Naive thymus-derived CD4-positive, alpha-beta T cell (primary cell): ENCODE measurements around the gene PDE8A. TPM values are rescaled to one million over a fixed set of nuclear protein-coding genes. Genes with fewer than 3 reads are reported as not detected.

Source experiments
- ATAC-seq: fragments of 150-1000 bp; cut with Tn5 transposase; 2 replicates; pipeline ENCODE4 v1.10.0; 2021; ENCODE audit warnings: mild to moderate bottlenecking, moderate library complexity
- CTCF ChIA-PET: fragments of 350-600 bp; sonication (Branson Sonifier 250); formaldehyde crosslinking; loops from one replicate; lab custom pipeline; 2021; ENCODE audit warnings: antibody characterized with exemption; lab: Charles Lee
- POLR2A ChIA-PET: fragments of 350-600 bp; sonication (Branson Sonifier 250); formaldehyde crosslinking; loops from one replicate; lab custom pipeline; 2021; ENCODE audit warnings: antibody characterized with exemption, inconsistent platforms; lab: Charles Lee
- DNase-seq, 9 donors: peaks; one replicate each; pipeline versions ENCODE4 v3.0.0 to v3.0.0-alpha.2; 2020 to 2022; ENCODE audit warnings: mixed read lengths in 1 of 9
- H3K27ac ChIP-seq: one replicate; pipeline ENCODE4 v1.7.0; 2013; ENCODE audit warnings: mild to moderate bottlenecking, low read depth, low read length, moderate library complexity
- H3K27me3 ChIP-seq, 2 donors: one replicate each; pipeline ENCODE4 v1.7.0; 2013; ENCODE audit warnings: low read length in 2 of 2, mild to moderate bottlenecking in 2 of 2, moderate library complexity in 2 of 2; ENCODE audit not compliant: control insufficient read depth in 2 of 2, insufficient read depth in 2 of 2
- H3K36me3 ChIP-seq, 3 experiments: 1 replicate in 2 of 3; 2 replicates in 1 of 3; pipeline ENCODE4 v1.7.0; 2013; ENCODE audit warnings: low read length in 3 of 3, mild to moderate bottlenecking in 3 of 3, moderate library complexity in 1 of 3; ENCODE audit not compliant: insufficient read depth in 3 of 3, control insufficient read depth in 2 of 3
- H3K4me1 ChIP-seq, 2 donors: one replicate each; pipeline ENCODE4 v1.7.0; 2013; ENCODE audit warnings: low read length in 2 of 2, mild to moderate bottlenecking in 2 of 2, moderate library complexity in 1 of 2; ENCODE audit not compliant: control insufficient read depth in 2 of 2, insufficient read depth in 2 of 2
- H3K4me3 ChIP-seq: 2 replicates; pipeline ENCODE4 v1.7.0; 2013; ENCODE audit warnings: mild to moderate bottlenecking, low read length
- H3K9me3 ChIP-seq, 3 experiments: 1 replicate in 2 of 3; 2 replicates in 1 of 3; pipeline ENCODE4 v1.7.0; 2013; ENCODE audit warnings: low read length in 3 of 3; ENCODE audit not compliant: control insufficient read depth in 2 of 3
- H3K27ac Mint-ChIP-seq, 9 donors: one replicate each; pipeline ENCODE4 v1.8.0; 2020 to 2022; ENCODE audit warnings: mixed read lengths in 9 of 9, mild to moderate bottlenecking in 8 of 9, moderate library complexity in 5 of 9, inconsistent platforms in 2 of 9
- H3K27me3 Mint-ChIP-seq, 5 donors: one replicate each; pipeline ENCODE4 v1.8.0; 2021 to 2022; ENCODE audit warnings: mixed read lengths in 5 of 5, mild to moderate bottlenecking in 1 of 5
- H3K36me3 Mint-ChIP-seq, 5 donors: one replicate each; pipeline ENCODE4 v1.8.0; 2020 to 2022; ENCODE audit warnings: mixed read lengths in 5 of 5, mild to moderate bottlenecking in 3 of 5, inconsistent platforms in 1 of 5
- H3K4me1 Mint-ChIP-seq, 7 donors: one replicate each; pipeline ENCODE4 v1.8.0; 2020 to 2022; ENCODE audit warnings: mixed read lengths in 7 of 7, mild to moderate bottlenecking in 3 of 7, inconsistent platforms in 1 of 7
- H3K4me3 Mint-ChIP-seq, 10 donors: one replicate each; pipeline ENCODE4 v1.8.0; 2020 to 2022; ENCODE audit warnings: mild to moderate bottlenecking in 10 of 10, mixed read lengths in 10 of 10, moderate library complexity in 6 of 10, inconsistent platforms in 2 of 10
- H3K9me3 Mint-ChIP-seq, 11 donors: one replicate each; pipeline ENCODE4 v1.8.0; 2020 to 2022; ENCODE audit warnings: mixed read lengths in 11 of 11, mild to moderate bottlenecking in 4 of 11, inconsistent platforms in 1 of 11, moderate library complexity in 1 of 11
- intact Hi-C, 2 donors: fragments of 100-400 bp; cut with micrococcal nuclease; formaldehyde crosslinking; loops; one replicate each; pipeline ENCODE4 v1.15.1; 2023
- polyA plus RNA-seq, 2 donors: library from polyadenylated mRNA; unstranded; fragments of 300-500 nt; fragmentation: Illumina TruSeq; gene quantifications; one replicate each; pipeline ENCODE4 v1.2.3, GENCODE V29; 2021
- total RNA-seq, 6 experiments: library from RNA in 5 of 6; stranded (reverse) in 5 of 6; gene quantifications; 1 replicate in 5 of 6; 2 replicates in 1 of 6; pipeline ENCODE4 v1.2.3 and lab custom pipeline; 2021 to 2026

PDE8A gene
- total and polyA plus RNA-seq, 7 experiments from 2014 or later: 1.7 to 43.3 (median 31.9) TPM

DNA sequence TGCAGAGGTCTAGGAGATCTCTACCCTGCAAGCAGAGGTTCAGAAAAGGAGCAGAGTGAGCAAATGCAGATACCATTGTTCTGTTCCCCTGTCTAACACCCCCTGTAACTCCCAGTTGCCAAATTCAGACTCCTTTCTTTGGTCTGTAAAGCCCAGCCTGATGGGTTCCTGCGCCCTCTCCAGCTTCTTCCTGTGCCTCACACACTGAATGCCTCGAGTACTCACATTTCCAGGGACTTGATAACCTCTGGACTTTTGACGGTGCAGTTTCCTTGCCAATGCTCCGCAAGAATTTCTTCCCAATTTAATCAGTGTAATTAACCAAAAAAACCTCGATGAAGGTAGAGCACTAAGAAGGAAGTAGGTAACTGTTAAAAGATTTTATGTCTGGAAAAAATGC lies 19.3 kb downstream of the PDE8A start:
- Mint-ChIP-seq H3K36me3 (peaks cover 0 to 9% (median 0%) of the 10 kb centered on the region in 5 donors), H3K9me3 (no peaks in the 10 kb centered on the region), H3K27me3 (no peaks in the 10 kb centered on the region), H3K27ac (peak overlapping the region in 2 of 9 donors; percentile 12 to 38), H3K4me3 (no peak overlapping the region), H3K4me1 (peaks cover 12 to 66% (median 51%) of the 10 kb centered on the region in 7 donors)
- POLR2A ChIA-PET: interaction anchor here (0.6 kb wide), 1 partner anchor 17 kb away, joined by 3 read pairs; no protein-coding TSS in a partner anchor
- no peak for DNase-seq
- intact Hi-C loops: no loop called here
- CTCF ChIA-PET: interaction anchor here (1.1 kb wide), 1 partner anchor 44 kb away, joined by 3 read pairs; no protein-coding TSS in a partner anchor
- Histone ChIP-seq H3K4me1 (peaks cover 3 to 7% of the 10 kb centered on the region in 2 donors), H3K27ac (no peak overlapping the region), H3K36me3 (no peaks in the 10 kb centered on the region), H3K9me3 (no peaks in the 10 kb centered on the region), H3K4me3 (no peak overlapping the region), H3K27me3 (no peaks in the 10 kb centered on the region)
- ATAC-seq: no peak

DNA sequence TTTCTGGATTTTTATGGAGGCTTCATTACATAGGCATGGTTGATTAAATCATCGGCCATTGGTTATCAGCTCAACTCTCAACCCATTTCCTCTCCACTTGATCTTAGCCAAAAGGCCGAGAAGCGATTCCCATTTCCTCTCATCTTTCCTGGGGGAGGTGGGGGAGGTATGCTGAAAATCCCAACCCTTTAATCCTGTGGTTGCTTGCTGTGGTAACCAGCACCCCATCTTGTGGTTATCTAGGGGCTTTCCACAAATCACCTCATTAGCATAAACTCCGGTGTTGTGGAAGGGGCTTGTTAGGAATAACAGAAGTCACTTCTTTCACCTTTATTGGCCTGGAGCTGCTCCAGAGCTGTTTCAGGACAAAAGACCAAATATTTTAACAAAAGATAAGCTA lies 20.9 kb downstream of the PDE8A start:
- DNase-seq (no peak), ATAC-seq (peak; percentile 56)
- Histone ChIP-seq H3K27me3 (no peaks in the 10 kb centered on the region), H3K4me1 (peaks cover 3 to 7% of the 10 kb centered on the region in 2 donors), H3K27ac (no peak overlapping the region), H3K9me3 (no peaks in the 10 kb centered on the region), H3K36me3 (no peaks in the 10 kb centered on the region), H3K4me3 (no peak overlapping the region)
- peaks cover 12 to 78% (median 64%) of the 10 kb centered on the region in 7 donors for H3K4me1 Mint-ChIP-seq
- H3K4me3 Mint-ChIP-seq: peak overlapping the region in 2 of 10 donors; percentile 12 to 20
- H3K27me3 Mint-ChIP-seq: no peaks in the 10 kb centered on the region
- no peaks in the 10 kb centered on the region for H3K9me3 Mint-ChIP-seq
- peak overlapping the region in 2 of 9 donors; percentile 6 to 59 for H3K27ac Mint-ChIP-seq
- ChIA-PET POLR2A (interaction anchor here (1.3 to 1.6 kb wide), 2 partner anchors 9 to 22 kb away, joined by 7 read pairs; no protein-coding TSS in a partner anchor), CTCF (interaction anchor here (0.7 kb wide), 1 partner anchor 42 kb away, joined by 5 read pairs; no protein-coding TSS in a partner anchor)
- H3K36me3 Mint-ChIP-seq: peaks cover 0 to 9% (median 0%) of the 10 kb centered on the region in 5 donors
- intact Hi-C loops: no loop called here

DNA sequence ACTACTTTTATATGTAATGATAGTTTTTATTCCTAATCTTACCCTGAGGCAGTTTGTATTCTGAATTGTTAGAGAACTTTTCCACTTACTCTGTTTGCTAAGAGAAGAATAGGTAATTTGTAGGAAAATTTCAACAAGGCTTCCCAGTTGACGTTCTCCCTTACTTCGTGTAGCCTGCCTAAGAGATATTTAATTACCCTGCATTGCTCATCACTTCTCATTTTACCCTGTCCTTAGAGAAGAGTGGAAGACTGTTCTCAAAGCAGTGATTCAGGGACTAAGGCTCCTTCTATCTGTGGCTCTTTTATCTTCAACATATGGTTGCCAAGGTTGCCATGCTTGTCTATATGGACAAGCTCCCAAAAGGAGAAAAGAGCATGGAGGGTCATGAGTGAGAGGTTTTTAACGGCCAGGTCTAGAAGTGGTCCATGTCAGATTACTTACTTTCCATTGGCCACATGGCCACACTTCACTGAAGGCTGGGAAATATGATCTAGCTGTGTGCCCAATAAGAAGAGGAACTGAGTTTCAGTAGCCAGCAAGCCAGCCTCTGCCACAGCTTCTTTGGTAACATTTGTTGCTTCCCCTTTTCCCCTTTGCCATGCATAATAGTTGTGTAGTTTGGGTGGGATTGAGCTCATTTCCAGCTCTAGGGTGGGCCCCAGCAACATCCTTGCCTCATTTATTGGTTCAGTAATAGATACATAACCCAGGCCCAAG lies 22.1 kb downstream of the PDE8A start:
- H3K4me3 ChIP-seq: no peak overlapping the region
- H3K27ac Mint-ChIP-seq: peak overlapping the region in 1 of 9 donors; percentile 32
- H3K27me3 ChIP-seq: no peaks in the 10 kb centered on the region
- no peak for DNase-seq
- CTCF ChIA-PET: interaction anchor here (0.5 to 1.2 kb wide), 2 partner anchors 24 to 140 kb away, joined by 3 read pairs; no protein-coding TSS in a partner anchor
- intact Hi-C loops: no loop called here
- H3K9me3 Mint-ChIP-seq: no peaks in the 10 kb centered on the region
- peaks cover 16 to 89% (median 73%) of the 10 kb centered on the region in 7 donors for H3K4me1 Mint-ChIP-seq
- H3K9me3 ChIP-seq: no peaks in the 10 kb centered on the region
- H3K36me3 ChIP-seq: no peaks in the 10 kb centered on the region
- no peak overlapping the region for H3K27ac ChIP-seq
- H3K27me3 Mint-ChIP-seq: no peaks in the 10 kb centered on the region
- H3K36me3 Mint-ChIP-seq: peaks cover 0 to 9% (median 0%) of the 10 kb centered on the region in 5 donors
- peaks cover 3 to 11% of the 10 kb centered on the region in 2 donors for H3K4me1 ChIP-seq
- ATAC-seq: peak; percentile 68
- POLR2A ChIA-PET: interaction anchor here (1.3 to 3.1 kb wide), 3 partner anchors 10 to 23 kb away, joined by 7 to 8 read pairs (median 7); no protein-coding TSS in a partner anchor
- H3K4me3 Mint-ChIP-seq: no peak overlapping the region

DNA sequence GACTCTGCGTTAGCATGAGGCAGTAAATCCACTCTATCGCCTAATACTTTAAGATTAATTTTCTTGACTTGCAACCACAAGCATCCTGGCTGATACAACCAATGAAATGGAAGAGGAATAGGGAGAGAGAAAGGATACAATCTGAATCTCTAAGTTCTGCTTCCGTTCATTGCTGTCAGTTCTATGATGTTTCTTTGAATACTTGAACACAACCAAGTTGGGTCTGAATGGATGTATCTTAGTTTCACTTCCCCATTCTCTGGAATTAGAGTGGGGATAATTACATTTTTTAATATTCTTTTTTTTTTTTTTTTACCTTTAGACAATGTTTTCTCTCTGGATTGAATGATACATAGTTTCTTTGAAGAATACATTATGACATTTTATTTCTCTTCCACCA lies 22.9 kb downstream of the PDE8A start:
- peak; percentile 39 for ATAC-seq
- Mint-ChIP-seq H3K9me3 (no peaks in the 10 kb centered on the region), H3K27me3 (no peaks in the 10 kb centered on the region), H3K4me3 (no peak overlapping the region), H3K36me3 (peaks cover 0 to 9% (median 0%) of the 10 kb centered on the region in 5 donors), H3K27ac (no peak overlapping the region), H3K4me1 (peaks cover 19 to 87% (median 71%) of the 10 kb centered on the region in 7 donors)
- Histone ChIP-seq H3K27me3 (no peaks in the 10 kb centered on the region), H3K4me1 (peaks cover 3 to 11% of the 10 kb centered on the region in 2 donors), H3K9me3 (no peaks in the 10 kb centered on the region), H3K4me3 (no peak overlapping the region), H3K27ac (no peak overlapping the region), H3K36me3 (no peaks in the 10 kb centered on the region)
- ChIA-PET CTCF (interaction anchor here (1.2 to 2.1 kb wide), 2 partner anchors 16 to 25 kb away, joined by 3 to 6 read pairs; no protein-coding TSS in a partner anchor), POLR2A (interaction anchor here (3.1 kb wide), 1 partner anchor 16 kb away, joined by 8 read pairs; no protein-coding TSS in a partner anchor)
- intact Hi-C loops: no loop called here
- DNase-seq: no peak

DNA sequence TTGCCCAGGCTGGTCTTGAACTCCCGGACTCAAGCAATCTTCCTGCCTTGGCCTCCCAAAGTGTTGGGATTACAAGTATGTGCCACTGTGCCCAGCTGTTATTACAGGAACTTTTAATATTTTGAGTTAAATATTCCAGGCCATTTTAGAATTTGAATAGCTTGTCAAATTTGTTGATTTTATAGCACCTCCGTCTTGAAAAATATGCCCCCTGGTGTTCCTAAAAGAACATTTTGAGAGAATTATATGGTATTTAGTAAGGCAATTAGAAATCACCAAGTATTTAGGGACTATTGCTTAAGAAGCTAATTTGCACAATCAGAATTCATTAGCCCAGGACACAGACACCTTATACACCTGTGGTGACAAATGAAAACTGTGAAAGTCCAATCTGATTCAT lies 23.7 kb downstream of the PDE8A start:
- Mint-ChIP-seq H3K27me3 (no peaks in the 10 kb centered on the region), H3K27ac (no peak overlapping the region), H3K9me3 (no peaks in the 10 kb centered on the region), H3K4me1 (peaks cover 22 to 88% (median 77%) of the 10 kb centered on the region in 7 donors), H3K4me3 (no peak overlapping the region), H3K36me3 (peaks cover 0 to 9% (median 0%) of the 10 kb centered on the region in 5 donors)
- intact Hi-C loops: loop anchor here in 1 of 2 donors (1.0 kb wide), 1 partner anchor 50 kb away; no protein-coding TSS in a partner anchor
- ChIA-PET CTCF (interaction anchor here (1.0 to 2.1 kb wide), 3 partner anchors 17 to 39 kb away, joined by 3 to 6 read pairs (median 4); no protein-coding TSS in a partner anchor), POLR2A (interaction anchor here (0.6 to 3.1 kb wide), 2 partner anchors 12 to 16 kb away, joined by 3 to 8 read pairs; no protein-coding TSS in a partner anchor)
- no peak for ATAC-seq
- Histone ChIP-seq H3K9me3 (no peaks in the 10 kb centered on the region), H3K4me1 (peaks cover 3 to 5% of the 10 kb centered on the region in 2 donors), H3K27ac (no peak overlapping the region), H3K36me3 (no peaks in the 10 kb centered on the region), H3K4me3 (no peak overlapping the region), H3K27me3 (no peaks in the 10 kb centered on the region)
- no peak for DNase-seq

DNA sequence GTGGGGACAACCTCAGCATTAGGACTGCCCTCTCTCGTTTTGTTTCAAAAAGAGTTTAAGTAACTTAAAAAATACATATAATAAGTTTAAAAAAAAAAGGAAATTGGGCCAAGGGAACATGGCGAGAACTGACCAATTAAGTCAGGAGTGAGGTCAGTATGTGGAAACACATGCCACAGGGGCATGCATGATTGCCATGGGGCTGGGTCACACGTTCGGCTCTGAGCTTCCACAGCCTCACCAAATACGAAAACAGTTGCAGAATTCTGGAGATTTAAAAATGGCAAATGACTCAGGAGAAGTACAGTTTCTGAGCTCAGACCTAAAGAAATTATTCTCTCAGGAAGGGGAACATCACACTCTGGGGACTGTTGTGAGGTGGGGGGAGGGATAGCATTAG lies 24.1 kb downstream of the PDE8A start:
- Mint-ChIP-seq H3K4me3 (no peak overlapping the region), H3K27me3 (no peaks in the 10 kb centered on the region), H3K27ac (no peak overlapping the region), H3K36me3 (peaks cover 0 to 9% (median 0%) of the 10 kb centered on the region in 5 donors), H3K9me3 (no peaks in the 10 kb centered on the region), H3K4me1 (peaks cover 22 to 86% (median 77%) of the 10 kb centered on the region in 7 donors)
- ChIA-PET POLR2A (interaction anchor here (3.1 kb wide), 1 partner anchor 17 kb away, joined by 8 read pairs; no protein-coding TSS in a partner anchor), CTCF (interaction anchor here (0.8 to 2.1 kb wide), 4 partner anchors 17 to 38 kb away, joined by 3 to 6 read pairs (median 4); no protein-coding TSS in a partner anchor)
- Histone ChIP-seq H3K9me3 (no peaks in the 10 kb centered on the region), H3K36me3 (no peaks in the 10 kb centered on the region), H3K27me3 (no peaks in the 10 kb centered on the region), H3K27ac (no peak overlapping the region), H3K4me3 (no peak overlapping the region), H3K4me1 (peaks cover 3 to 5% of the 10 kb centered on the region in 2 donors)
- intact Hi-C loops: loop anchor here in 1 of 2 donors (1.0 kb wide), 1 partner anchor 50 kb away; no protein-coding TSS in a partner anchor
- no peak for ATAC-seq
- DNase-seq: no peak
